ENCODE data around the gene GLT8D1. TPM values are rescaled to one million over a fixed set of nuclear protein-coding genes. Genes with fewer than 3 reads are reported as not detected.

GLT8D1 gene
- total RNA-seq, 3 donors from 2014 or later (not counting 1 experiment from before 2014, with no cell fraction given) = 31.1 to 39.4 (median 38.2) TPM

DNA sequence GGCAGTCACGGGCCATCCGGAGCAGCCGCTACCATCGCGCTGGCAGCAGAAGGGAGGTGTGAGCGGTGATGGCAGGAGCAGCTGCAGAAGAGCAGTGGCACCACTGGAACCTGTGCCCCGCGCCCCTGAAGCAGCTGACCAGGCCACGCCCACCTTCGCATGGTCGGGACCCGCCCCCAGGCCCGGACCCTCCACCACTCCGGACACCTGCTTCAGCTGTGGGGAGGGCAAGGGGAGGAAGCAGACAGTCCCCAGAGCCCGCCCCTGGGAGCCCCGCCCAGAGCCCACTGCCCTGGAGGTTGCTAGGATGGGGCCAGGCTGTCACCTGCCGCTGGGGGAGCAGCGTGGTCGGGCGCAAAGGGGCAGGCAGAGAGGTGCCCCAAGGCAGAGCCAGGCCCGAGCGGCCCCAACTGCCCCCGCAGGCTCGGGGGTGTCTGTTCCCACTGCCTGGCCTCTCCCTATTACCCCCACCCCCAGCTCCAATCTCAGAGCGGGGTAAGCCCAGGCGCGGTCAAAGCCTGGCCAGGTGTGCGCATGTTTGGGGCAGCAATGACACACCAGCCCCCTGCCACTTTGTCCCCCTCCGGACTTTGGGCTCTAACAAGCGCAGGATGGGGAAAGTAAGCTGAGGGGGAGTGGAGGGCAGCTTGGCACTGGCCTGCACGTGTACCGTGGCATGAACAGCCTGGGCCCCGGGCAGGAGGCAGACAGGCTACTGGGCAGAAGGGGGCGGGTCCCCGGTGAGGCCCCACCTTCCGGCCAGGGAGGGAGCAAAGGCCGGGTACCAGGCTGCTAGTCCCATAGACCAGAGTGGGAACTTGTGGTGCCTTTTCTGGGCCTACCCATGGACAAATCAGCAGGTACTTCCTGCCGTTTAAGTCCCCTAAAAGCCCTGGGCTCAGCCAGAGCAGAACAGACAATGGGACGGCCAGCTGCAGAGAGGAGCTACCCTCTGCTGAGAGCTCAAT, 9.0 kb upstream of the GLT8D1 start:
- WGBS (ENCODE audit: insufficient coverage) = 92% methylated on average over 39 of the region's 39 CpGs
- H3K27ac ChIP-seq (ENCODE audit: low read length) = no peak overlapping the region
- peaks cover 4% of the 10 kb centered on the region for H3K9me3 ChIP-seq (ENCODE audit: control insufficient read depth, insufficient read depth, low read length)
- intact Hi-C loops (cut with micrococcal nuclease) = no loop called here
- peaks cover 2 to 5% of the 10 kb centered on the region in 2 donors for H3K4me1 Mint-ChIP-seq
- DNase-seq (no peak), ATAC-seq (no peak)
- peaks cover 0 to under 1% of the 10 kb centered on the region in 2 donors for H3K9me3 Mint-ChIP-seq
- H3K4me1 ChIP-seq (ENCODE audit: control insufficient read depth, insufficient read depth, low read length) = no peaks in the 10 kb centered on the region
- no peaks in the 10 kb centered on the region for H3K27me3 ChIP-seq (ENCODE audit: control insufficient read depth, insufficient read depth, low read length)
- no peak overlapping the region for H3K4me3 Mint-ChIP-seq
- no peak overlapping the region for H3K4me3 ChIP-seq (ENCODE audit: low read length)
- peaks cover 3% of the 10 kb centered on the region for H3K36me3 ChIP-seq (ENCODE audit: control insufficient read depth, insufficient read depth, low read length)
- TF ChIP-seq, protein P1, sequence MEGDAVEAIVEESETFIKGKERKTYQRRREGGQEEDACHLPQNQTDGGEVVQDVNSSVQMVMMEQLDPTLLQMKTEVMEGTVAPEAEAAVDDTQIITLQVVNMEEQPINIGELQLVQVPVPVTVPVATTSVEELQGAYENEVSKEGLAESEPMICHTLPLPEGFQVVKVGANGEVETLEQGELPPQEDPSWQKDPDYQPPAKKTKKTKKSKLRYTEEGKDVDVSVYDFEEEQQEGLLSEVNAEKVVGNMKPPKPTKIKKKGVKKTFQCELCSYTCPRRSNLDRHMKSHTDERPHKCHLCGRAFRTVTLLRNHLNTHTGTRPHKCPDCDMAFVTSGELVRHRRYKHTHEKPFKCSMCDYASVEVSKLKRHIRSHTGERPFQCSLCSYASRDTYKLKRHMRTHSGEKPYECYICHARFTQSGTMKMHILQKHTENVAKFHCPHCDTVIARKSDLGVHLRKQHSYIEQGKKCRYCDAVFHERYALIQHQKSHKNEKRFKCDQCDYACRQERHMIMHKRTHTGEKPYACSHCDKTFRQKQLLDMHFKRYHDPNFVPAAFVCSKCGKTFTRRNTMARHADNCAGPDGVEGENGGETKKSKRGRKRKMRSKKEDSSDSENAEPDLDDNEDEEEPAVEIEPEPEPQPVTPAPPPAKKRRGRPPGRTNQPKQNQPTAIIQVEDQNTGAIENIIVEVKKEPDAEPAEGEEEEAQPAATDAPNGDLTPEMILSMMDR (IDR thresholded peaks at IDR 0.05) = no peak
- H3K36me3 Mint-ChIP-seq = no peaks in the 10 kb centered on the region
- no peaks in the 10 kb centered on the region for H3K27me3 Mint-ChIP-seq (ENCODE audit: low read depth in 2 of 2)
- H3K27ac Mint-ChIP-seq = no peak overlapping the region

DNA sequence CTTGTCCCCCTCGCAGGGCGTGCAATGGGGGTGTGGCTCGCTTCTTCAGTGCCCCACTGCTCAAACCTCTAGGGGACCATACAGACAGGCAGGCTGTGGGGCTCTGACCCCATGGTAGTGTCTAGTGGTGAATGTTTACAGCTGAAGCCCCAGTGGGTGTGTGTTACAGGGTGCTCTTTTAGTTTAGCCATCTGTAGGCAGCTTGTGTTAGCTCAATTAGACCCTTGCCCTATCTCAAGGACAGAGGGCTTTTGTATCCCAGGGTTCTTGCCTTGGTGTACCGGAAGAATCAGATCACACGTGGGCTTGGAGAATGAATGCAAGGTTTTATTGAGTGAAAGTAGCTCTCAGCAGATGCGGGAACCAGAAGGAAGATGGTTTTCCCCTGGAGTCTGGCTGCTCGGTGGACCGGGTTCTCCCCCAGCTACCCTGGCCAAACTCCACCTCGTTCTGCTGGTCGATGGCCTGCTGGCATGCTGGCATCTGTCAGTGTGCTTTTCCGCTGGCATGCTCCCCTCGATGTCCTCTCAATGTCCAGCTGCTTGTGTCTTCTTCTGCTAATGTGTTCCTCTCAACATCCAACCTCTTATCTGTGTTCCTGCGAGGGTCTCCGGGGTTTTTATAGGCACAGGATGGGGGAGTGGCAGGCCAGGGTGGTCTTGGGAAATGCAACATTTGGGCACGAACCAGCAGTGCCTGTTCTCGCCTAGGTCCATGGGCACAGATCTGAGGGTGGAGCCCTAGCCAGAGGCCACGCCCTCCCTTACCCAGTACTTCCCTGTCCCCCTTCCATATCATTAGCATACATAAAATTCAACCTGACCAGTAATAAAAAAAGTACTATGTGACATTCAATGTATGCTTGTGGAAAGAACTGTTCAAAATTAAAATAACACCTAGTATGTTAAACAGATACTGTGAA, 7.0 kb upstream of the GLT8D1 start:
- Histone ChIP-seq H3K27me3 (ENCODE audit: control insufficient read depth, insufficient read depth, low read length) (no peaks in the 10 kb centered on the region), H3K36me3 (ENCODE audit: control insufficient read depth, insufficient read depth, low read length) (peaks cover 11% of the 10 kb centered on the region), H3K4me3 (ENCODE audit: low read length) (no peak overlapping the region), H3K4me1 (ENCODE audit: control insufficient read depth, insufficient read depth, low read length) (peaks cover 1% of the 10 kb centered on the region), H3K9me3 (ENCODE audit: control insufficient read depth, insufficient read depth, low read length) (no peaks in the 10 kb centered on the region), H3K27ac (ENCODE audit: low read length) (no peak overlapping the region)
- H3K4me3 Mint-ChIP-seq = no peak overlapping the region
- WGBS (ENCODE audit: insufficient coverage) = 93% methylated on average over 17 of the region's 17 CpGs
- no peak for ATAC-seq
- no peaks in the 10 kb centered on the region for H3K9me3 Mint-ChIP-seq
- H3K27me3 Mint-ChIP-seq (ENCODE audit: low read depth in 2 of 2) = no peaks in the 10 kb centered on the region
- H3K4me1 Mint-ChIP-seq = peaks cover 2 to 8% of the 10 kb centered on the region in 2 donors
- no peak overlapping the region for H3K27ac Mint-ChIP-seq
- TF ChIP-seq, protein P1 (IDR thresholded peaks at IDR 0.05) = no peak
- no peaks in the 10 kb centered on the region for H3K36me3 Mint-ChIP-seq
- no peak for DNase-seq
- intact Hi-C loops (cut with micrococcal nuclease) = no loop called here

DNA sequence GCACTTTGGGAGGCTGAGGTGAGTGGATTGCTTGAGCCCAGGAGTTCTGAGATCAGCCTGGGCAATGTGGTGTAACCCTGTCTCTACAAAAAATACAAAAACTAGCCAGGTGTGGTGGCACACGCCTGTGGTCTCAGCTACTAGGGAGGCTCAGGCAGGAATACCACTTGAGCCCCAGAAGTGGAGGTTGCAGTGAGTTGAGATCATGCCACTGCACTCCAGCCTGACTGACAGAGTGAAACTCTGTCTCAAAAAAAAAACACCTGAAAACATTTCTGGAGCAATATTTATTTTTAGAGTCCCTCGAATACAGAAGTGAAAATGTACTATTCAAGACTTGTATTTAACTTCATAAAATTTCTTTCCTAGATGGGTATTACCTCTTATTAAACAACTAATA, 4.9 kb upstream of the GLT8D1 start:
- Mint-ChIP-seq H3K27me3 (ENCODE audit: low read depth in 2 of 2) (no peaks in the 10 kb centered on the region), H3K9me3 (no peaks in the 10 kb centered on the region), H3K27ac (peak overlapping the region in 1 of 2 donors; percentile 26), H3K4me1 (peaks cover 6% of the 10 kb centered on the region in 2 donors), H3K4me3 (no peak overlapping the region), H3K36me3 (no peaks in the 10 kb centered on the region)
- intact Hi-C loops (cut with micrococcal nuclease) = no loop called here
- no peaks in the 10 kb centered on the region for H3K9me3 ChIP-seq (ENCODE audit: control insufficient read depth, insufficient read depth, low read length)
- H3K4me3 ChIP-seq (ENCODE audit: low read length) = no peak overlapping the region
- DNase-seq = no peak
- ATAC-seq = no peak
- peaks cover 11% of the 10 kb centered on the region for H3K36me3 ChIP-seq (ENCODE audit: control insufficient read depth, insufficient read depth, low read length)
- TF ChIP-seq, protein P1 (IDR thresholded peaks at IDR 0.05) = no peak
- no peak overlapping the region for H3K27ac ChIP-seq (ENCODE audit: low read length)
- 82% methylated on average over 1 of the region's 2 CpGs for WGBS (ENCODE audit: insufficient coverage)
- H3K27me3 ChIP-seq (ENCODE audit: control insufficient read depth, insufficient read depth, low read length) = no peaks in the 10 kb centered on the region
- H3K4me1 ChIP-seq (ENCODE audit: control insufficient read depth, insufficient read depth, low read length) = peaks cover 15% of the 10 kb centered on the region

Measured in natural killer cell (primary cell).